H1 (cell line): ENCODE results near the gene TSPAN8. TPM values are rescaled to one million over a fixed set of nuclear protein-coding genes. Genes with fewer than 3 reads are reported as not detected.

Experiments
- CREB1 ChIP-seq: IDR thresholded peaks from 2 replicates; pipeline ENCODE4 v1.6.1; 2012; ENCODE audit warnings: inconsistent platforms
- MAFK ChIP-seq: IDR thresholded peaks from 2 replicates; pipeline ENCODE4 v1.6.1; 2012; ENCODE audit warnings: low read depth, mild to moderate bottlenecking, improper control_type of control experiment, low read length
- NANOG ChIP-seq: IDR thresholded peaks from 2 replicates; pipeline ENCODE4 v1.6.1; 2011; ENCODE audit warnings: low read length, low read depth, mild to moderate bottlenecking, inconsistent platforms; ENCODE audit not compliant: insufficient read depth, poor library complexity, severe bottlenecking
- POLR2A ChIP-seq, 2 experiments: IDR thresholded peaks; 1 replicate in 1 of 2; 2 replicates in 1 of 2; pipeline ENCODE4 v1.6.1; 2011; ENCODE audit warnings: low read depth in 2 of 2, low read length in 2 of 2, mild to moderate bottlenecking in 2 of 2; ENCODE audit errors: control extremely low read depth in 1 of 2
- TCF12 ChIP-seq: IDR thresholded peaks from 2 replicates; pipeline ENCODE4 v1.6.1; 2011; ENCODE audit warnings: low read depth, mild to moderate bottlenecking, low read length
- polyA plus RNA-seq, 7 experiments: library from polyadenylated mRNA; depleted of rRNA in 3 of 7; stranded (reverse) in 5 of 7; unstranded in 2 of 7; fragments of >200 nt in 5 of 7; fragments of 200-250 nt in 2 of 7; gene quantifications; 1 replicate in 5 of 7; 2 replicates in 1 of 7; 4 replicates in 1 of 7; pipeline versions ENCODE4 v1.2.1 to v1.2.3, GENCODE V29; 2011 to 2013; ENCODE audit warnings: missing spikeins in 2 of 7, mixed read lengths in 2 of 7
- total RNA-seq: library from RNA; stranded (reverse); fragmentation: NEBNext Ultra II Directional; extraction: Animal tissue kit (Norgen Biotek cat#: 25700); gene quantifications from 2 replicates; pipeline ENCODE4 v1.2.1, GENCODE V29; 2021
- TF ChIP-seq, protein P1 (sequence below): IDR thresholded peaks from 2 replicates; pipeline ENCODE4 v1.6.1; 2012; ENCODE audit warnings: low read length, inconsistent platforms
- TF ChIP-seq, protein P2 (sequence below), 3 experiments: IDR thresholded peaks; 1 replicate in 2 of 3; 2 replicates in 1 of 3; pipeline versions ENCODE4 v1.5.1 to v1.6.1; 2011; ENCODE audit warnings: low read length in 3 of 3, mild to moderate bottlenecking in 3 of 3, inconsistent platforms in 2 of 3, low read depth in 1 of 3, moderate library complexity in 1 of 3; ENCODE audit not compliant: insufficient read depth in 1 of 3; ENCODE audit errors: control extremely low read depth in 1 of 3

The TSPAN8 gene
- total and polyA plus RNA-seq, 2 of the 8 experiments (the other 6 are each of a cell fraction or from before 2014, with no cell fraction given), result not detected

DNA sequence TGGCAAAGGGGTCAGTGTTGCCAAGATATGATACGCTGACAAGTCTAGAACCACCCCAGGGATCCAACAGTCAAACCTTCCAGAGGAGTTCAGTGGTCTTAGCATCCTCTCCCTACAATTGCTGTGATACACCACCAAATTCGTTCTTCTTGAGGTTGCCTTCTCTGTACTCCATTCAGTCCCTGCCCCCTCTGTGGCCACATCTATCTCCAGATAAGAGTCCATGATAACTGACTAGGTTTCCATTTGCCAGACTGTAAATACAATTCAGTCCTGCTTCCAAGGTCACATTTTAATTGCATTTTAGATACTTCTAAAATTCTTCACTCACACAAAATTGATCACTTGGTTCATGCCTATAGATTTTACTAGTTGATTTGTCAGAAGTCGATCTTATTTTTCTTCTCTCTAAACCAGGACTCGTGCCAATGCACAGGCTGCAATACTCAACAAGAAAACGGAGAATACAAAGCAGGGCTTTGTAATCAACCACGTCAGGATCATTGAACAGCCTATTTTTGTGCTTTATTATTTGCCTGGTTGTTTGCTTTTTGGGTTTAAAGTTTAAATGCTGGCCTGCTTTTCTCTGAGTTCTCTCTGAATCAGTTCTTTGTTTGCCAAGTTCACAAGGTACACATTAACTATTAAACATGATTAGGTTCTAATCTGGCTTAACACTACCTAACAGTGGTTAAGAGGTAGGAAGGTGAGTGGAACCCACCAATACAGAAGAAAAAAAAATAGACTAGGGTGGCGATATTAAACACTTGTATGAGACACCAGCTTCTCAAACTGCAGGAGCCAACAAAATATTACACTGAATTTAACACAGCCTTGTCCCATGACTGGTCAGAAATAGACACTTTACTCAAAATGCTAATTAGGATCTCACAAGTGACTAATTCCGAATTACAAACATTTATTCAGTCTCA is 5.3 kb upstream of the TSPAN8 start (continued):
- TF ChIP-seq MAFK, result no peak
- TF ChIP-seq, protein P1, sequence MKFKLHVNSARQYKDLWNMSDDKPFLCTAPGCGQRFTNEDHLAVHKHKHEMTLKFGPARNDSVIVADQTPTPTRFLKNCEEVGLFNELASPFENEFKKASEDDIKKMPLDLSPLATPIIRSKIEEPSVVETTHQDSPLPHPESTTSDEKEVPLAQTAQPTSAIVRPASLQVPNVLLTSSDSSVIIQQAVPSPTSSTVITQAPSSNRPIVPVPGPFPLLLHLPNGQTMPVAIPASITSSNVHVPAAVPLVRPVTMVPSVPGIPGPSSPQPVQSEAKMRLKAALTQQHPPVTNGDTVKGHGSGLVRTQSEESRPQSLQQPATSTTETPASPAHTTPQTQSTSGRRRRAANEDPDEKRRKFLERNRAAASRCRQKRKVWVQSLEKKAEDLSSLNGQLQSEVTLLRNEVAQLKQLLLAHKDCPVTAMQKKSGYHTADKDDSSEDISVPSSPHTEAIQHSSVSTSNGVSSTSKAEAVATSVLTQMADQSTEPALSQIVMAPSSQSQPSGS, result no peak
- TF ChIP-seq, protein P2, sequence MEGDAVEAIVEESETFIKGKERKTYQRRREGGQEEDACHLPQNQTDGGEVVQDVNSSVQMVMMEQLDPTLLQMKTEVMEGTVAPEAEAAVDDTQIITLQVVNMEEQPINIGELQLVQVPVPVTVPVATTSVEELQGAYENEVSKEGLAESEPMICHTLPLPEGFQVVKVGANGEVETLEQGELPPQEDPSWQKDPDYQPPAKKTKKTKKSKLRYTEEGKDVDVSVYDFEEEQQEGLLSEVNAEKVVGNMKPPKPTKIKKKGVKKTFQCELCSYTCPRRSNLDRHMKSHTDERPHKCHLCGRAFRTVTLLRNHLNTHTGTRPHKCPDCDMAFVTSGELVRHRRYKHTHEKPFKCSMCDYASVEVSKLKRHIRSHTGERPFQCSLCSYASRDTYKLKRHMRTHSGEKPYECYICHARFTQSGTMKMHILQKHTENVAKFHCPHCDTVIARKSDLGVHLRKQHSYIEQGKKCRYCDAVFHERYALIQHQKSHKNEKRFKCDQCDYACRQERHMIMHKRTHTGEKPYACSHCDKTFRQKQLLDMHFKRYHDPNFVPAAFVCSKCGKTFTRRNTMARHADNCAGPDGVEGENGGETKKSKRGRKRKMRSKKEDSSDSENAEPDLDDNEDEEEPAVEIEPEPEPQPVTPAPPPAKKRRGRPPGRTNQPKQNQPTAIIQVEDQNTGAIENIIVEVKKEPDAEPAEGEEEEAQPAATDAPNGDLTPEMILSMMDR (IDR thresholded peaks at IDR 0.05; ENCODE audit: control extremely low read depth in 1 of 3, insufficient read depth in 1 of 3, low read depth in 1 of 3, low read length in 3 of 3), result no peak
- no peak for TF ChIP-seq TCF12
- TF ChIP-seq NANOG, result no peak
- no peak for TF ChIP-seq CREB1
- TF ChIP-seq POLR2A (IDR thresholded peaks at IDR 0.05; ENCODE audit: control extremely low read depth in 1 of 2, low read depth in 2 of 2, low read length in 2 of 2), result no peak
